K562 (cell line): ENCODE measurements around the gene PLAAT4. TPM values are rescaled to one million over a fixed set of nuclear protein-coding genes. Genes with fewer than 3 reads are reported as not detected.

ENCODE experiments used
- FOXM1 ChIP-seq, 2 experiments: fragments of 450-650 bp in 1 of 2; sonication (generic) in 1 of 2; formaldehyde crosslinking in 1 of 2; IDR thresholded peaks; 2 replicates each; pipeline versions ENCODE4 v1.6.1 to v1.9.0; 2017 to 2022; ENCODE audit warnings: low read depth in 2 of 2, mild to moderate bottlenecking in 2 of 2, missing genetic modification reagents in 1 of 2, moderate library complexity in 1 of 2
- HDAC8 ChIP-seq: fragments of 450-650 bp; IDR thresholded peaks from 2 replicates; pipeline ENCODE4 v1.6.1; 2016; ENCODE audit warnings: mild to moderate bottlenecking, missing genetic modification characterization, moderate library complexity, missing compliant biosample characterization
- IFI16 ChIP-seq: fragments of 250-450 bp; sonication (Bioruptor Pico); IDR thresholded peaks from 2 replicates; pipeline ENCODE4 v2.1.2; 2022; ENCODE audit warnings: mild to moderate bottlenecking, inconsistent platforms
- SNIP1 ChIP-seq: fragments of 450-650 bp; IDR thresholded peaks from 2 replicates; pipeline ENCODE4 v1.7.1; 2017; ENCODE audit warnings: low read depth, mild to moderate bottlenecking
- SP1 ChIP-seq: sonication (generic); formaldehyde crosslinking; IDR thresholded peaks from 2 replicates; pipeline ENCODE4 v1.8.1; 2022; ENCODE audit warnings: mild to moderate bottlenecking, missing genetic modification reagents
- TRIM28 ChIP-seq: fragments of 450-650 bp; IDR thresholded peaks from 2 replicates; pipeline ENCODE4 v1.6.1; 2017
- ZNF589 ChIP-seq: fragments of 200-800 bp; sonication (Bioruptor generic); IDR thresholded peaks from 2 replicates; pipeline ENCODE4 v1.6.1; 2016; ENCODE audit warnings: low read depth, missing genetic modification characterization, missing compliant biosample characterization
- polyA plus RNA-seq, 8 experiments: library from polyadenylated mRNA; depleted of rRNA in 4 of 8; stranded (reverse) in 5 of 8; unstranded in 3 of 8; fragments of >200 nt; fragmentation: Nextera tagmentation in 2 of 8; fragmentation: Illumina TruSeq in 1 of 8; extraction: Ambion mirVana in 2 of 8; extraction: Trizol in 1 of 8; gene quantifications; 2 replicates each; pipeline versions ENCODE4 v1.2.1 to v1.2.3, GENCODE V29; 2011 to 2014; ENCODE audit warnings: inconsistent platforms in 1 of 8, missing spikeins in 1 of 8
- total RNA-seq, 7 experiments: library from RNA; depleted of rRNA in 6 of 7; stranded (reverse); fragments of >200 nt in 6 of 7; fragmentation: Illumina TruSeq in 2 of 7; extraction: Trizol in 2 of 7; gene quantifications; 2 replicates each; pipeline versions ENCODE4 v1.2.1 to v1.2.3, GENCODE V29; 2011 to 2021; ENCODE audit warnings: low replicate concordance in 1 of 7
- TF ChIP-seq, protein P1 (sequence below): fragments of 200-600 bp; sonication (generic); IDR thresholded peaks from one replicate; pipeline ENCODE4 v1.6.1; 2012; ENCODE audit warnings: mild to moderate bottlenecking, low read depth, low read length, inconsistent platforms
- TF ChIP-seq, protein P2 (sequence below), 2 experiments: fragments of 200-800 bp in 1 of 2; sonication (Bioruptor generic) in 1 of 2; sonication (generic) in 1 of 2; formaldehyde crosslinking in 1 of 2; IDR thresholded peaks in 1 of 2; conservative IDR thresholded peaks in 1 of 2; 2 replicates each; pipeline versions ENCODE4 v1.5.0 to v1.6.1; 2016 to 2020; ENCODE audit warnings: missing compliant biosample characterization in 1 of 2, missing genetic modification characterization in 1 of 2, missing genetic modification reagents in 1 of 2
- TF ChIP-seq, protein P3 (sequence below): fragments of 450-650 bp; IDR thresholded peaks from 2 replicates; pipeline ENCODE4 v1.6.1; 2016; ENCODE audit warnings: borderline replicate concordance

Gene PLAAT4
- total and polyA plus RNA-seq, 9 of the 15 experiments (the other 6 are each of a cell fraction or from before 2014, with no cell fraction given): 0.54 to 3.0 (median 1.3) TPM; not detected in 1

DNA sequence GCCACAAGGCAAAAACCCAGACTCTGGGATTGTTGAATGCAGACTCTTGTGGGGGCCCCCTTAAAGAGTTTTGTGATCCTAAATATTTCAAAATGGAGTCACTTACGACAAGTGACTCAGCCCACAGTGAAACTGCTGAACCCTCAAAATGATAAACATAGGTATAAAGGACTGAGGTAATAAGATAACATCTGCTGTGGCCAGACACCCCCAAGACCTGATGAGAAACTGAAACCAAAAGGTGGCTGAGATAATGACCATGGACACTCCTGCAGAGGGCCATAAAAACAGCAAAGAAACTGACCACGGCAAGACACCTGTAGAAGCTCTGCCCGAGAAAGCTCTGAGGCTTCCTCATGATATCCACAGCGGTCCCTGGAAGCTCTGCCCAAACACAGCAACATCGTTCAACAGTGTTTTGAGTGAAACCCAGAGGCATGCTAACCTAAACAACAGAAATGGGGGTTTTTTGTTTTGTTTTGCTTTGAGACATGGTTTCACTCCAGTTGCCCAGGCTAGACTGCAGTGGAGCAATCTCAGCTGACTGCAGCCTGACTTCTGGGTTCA is 1.6 kb upstream of the PLAAT4 start (continued):
- TF ChIP-seq, protein P1, sequence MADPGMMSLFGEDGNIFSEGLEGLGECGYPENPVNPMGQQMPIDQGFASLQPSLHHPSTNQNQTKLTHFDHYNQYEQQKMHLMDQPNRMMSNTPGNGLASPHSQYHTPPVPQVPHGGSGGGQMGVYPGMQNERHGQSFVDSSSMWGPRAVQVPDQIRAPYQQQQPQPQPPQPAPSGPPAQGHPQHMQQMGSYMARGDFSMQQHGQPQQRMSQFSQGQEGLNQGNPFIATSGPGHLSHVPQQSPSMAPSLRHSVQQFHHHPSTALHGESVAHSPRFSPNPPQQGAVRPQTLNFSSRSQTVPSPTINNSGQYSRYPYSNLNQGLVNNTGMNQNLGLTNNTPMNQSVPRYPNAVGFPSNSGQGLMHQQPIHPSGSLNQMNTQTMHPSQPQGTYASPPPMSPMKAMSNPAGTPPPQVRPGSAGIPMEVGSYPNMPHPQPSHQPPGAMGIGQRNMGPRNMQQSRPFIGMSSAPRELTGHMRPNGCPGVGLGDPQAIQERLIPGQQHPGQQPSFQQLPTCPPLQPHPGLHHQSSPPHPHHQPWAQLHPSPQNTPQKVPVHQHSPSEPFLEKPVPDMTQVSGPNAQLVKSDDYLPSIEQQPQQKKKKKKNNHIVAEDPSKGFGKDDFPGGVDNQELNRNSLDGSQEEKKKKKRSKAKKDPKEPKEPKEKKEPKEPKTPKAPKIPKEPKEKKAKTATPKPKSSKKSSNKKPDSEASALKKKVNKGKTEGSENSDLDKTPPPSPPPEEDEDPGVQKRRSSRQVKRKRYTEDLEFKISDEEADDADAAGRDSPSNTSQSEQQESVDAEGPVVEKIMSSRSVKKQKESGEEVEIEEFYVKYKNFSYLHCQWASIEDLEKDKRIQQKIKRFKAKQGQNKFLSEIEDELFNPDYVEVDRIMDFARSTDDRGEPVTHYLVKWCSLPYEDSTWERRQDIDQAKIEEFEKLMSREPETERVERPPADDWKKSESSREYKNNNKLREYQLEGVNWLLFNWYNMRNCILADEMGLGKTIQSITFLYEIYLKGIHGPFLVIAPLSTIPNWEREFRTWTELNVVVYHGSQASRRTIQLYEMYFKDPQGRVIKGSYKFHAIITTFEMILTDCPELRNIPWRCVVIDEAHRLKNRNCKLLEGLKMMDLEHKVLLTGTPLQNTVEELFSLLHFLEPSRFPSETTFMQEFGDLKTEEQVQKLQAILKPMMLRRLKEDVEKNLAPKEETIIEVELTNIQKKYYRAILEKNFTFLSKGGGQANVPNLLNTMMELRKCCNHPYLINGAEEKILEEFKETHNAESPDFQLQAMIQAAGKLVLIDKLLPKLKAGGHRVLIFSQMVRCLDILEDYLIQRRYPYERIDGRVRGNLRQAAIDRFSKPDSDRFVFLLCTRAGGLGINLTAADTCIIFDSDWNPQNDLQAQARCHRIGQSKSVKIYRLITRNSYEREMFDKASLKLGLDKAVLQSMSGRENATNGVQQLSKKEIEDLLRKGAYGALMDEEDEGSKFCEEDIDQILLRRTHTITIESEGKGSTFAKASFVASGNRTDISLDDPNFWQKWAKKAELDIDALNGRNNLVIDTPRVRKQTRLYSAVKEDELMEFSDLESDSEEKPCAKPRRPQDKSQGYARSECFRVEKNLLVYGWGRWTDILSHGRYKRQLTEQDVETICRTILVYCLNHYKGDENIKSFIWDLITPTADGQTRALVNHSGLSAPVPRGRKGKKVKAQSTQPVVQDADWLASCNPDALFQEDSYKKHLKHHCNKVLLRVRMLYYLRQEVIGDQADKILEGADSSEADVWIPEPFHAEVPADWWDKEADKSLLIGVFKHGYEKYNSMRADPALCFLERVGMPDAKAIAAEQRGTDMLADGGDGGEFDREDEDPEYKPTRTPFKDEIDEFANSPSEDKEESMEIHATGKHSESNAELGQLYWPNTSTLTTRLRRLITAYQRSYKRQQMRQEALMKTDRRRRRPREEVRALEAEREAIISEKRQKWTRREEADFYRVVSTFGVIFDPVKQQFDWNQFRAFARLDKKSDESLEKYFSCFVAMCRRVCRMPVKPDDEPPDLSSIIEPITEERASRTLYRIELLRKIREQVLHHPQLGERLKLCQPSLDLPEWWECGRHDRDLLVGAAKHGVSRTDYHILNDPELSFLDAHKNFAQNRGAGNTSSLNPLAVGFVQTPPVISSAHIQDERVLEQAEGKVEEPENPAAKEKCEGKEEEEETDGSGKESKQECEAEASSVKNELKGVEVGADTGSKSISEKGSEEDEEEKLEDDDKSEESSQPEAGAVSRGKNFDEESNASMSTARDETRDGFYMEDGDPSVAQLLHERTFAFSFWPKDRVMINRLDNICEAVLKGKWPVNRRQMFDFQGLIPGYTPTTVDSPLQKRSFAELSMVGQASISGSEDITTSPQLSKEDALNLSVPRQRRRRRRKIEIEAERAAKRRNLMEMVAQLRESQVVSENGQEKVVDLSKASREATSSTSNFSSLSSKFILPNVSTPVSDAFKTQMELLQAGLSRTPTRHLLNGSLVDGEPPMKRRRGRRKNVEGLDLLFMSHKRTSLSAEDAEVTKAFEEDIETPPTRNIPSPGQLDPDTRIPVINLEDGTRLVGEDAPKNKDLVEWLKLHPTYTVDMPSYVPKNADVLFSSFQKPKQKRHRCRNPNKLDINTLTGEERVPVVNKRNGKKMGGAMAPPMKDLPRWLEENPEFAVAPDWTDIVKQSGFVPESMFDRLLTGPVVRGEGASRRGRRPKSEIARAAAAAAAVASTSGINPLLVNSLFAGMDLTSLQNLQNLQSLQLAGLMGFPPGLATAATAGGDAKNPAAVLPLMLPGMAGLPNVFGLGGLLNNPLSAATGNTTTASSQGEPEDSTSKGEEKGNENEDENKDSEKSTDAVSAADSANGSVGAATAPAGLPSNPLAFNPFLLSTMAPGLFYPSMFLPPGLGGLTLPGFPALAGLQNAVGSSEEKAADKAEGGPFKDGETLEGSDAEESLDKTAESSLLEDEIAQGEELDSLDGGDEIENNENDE: no peak
- TF ChIP-seq SNIP1: no peak
- peak; percentile 100 for TF ChIP-seq ZNF589
- TF ChIP-seq, protein P2, sequence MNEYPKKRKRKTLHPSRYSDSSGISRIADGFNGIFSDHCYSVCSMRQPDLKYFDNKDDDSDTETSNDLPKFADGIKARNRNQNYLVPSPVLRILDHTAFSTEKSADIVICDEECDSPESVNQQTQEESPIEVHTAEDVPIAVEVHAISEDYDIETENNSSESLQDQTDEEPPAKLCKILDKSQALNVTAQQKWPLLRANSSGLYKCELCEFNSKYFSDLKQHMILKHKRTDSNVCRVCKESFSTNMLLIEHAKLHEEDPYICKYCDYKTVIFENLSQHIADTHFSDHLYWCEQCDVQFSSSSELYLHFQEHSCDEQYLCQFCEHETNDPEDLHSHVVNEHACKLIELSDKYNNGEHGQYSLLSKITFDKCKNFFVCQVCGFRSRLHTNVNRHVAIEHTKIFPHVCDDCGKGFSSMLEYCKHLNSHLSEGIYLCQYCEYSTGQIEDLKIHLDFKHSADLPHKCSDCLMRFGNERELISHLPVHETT (CRISPR knock-in tag; conservative IDR thresholded peaks at IDR 0.05 in 1 of 2, IDR thresholded peaks at IDR 0.05 in 1 of 2): peak in 1 of 2 experiments; percentile 99; a peak in 2 of 4 replicates
- TF ChIP-seq FOXM1 (IDR thresholded peaks at IDR 0.05; ENCODE audit: low read depth): no peak
- TF ChIP-seq FOXM1 (CRISPR knock-in tag; IDR thresholded peaks at IDR 0.05; ENCODE audit: low read depth): no peak
- peak; percentile 95 for TF ChIP-seq HDAC8 (tag)
- no peak for TF ChIP-seq TRIM28
- TF ChIP-seq, protein P3, sequence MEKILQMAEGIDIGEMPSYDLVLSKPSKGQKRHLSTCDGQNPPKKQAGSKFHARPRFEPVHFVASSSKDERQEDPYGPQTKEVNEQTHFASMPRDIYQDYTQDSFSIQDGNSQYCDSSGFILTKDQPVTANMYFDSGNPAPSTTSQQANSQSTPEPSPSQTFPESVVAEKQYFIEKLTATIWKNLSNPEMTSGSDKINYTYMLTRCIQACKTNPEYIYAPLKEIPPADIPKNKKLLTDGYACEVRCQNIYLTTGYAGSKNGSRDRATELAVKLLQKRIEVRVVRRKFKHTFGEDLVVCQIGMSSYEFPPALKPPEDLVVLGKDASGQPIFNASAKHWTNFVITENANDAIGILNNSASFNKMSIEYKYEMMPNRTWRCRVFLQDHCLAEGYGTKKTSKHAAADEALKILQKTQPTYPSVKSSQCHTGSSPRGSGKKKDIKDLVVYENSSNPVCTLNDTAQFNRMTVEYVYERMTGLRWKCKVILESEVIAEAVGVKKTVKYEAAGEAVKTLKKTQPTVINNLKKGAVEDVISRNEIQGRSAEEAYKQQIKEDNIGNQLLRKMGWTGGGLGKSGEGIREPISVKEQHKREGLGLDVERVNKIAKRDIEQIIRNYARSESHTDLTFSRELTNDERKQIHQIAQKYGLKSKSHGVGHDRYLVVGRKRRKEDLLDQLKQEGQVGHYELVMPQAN: no peak
- TF ChIP-seq IFI16 (CRISPR knock-in tag): peak; percentile 93
- no peak for TF ChIP-seq SP1
